ENCODE measurements around the gene GNG4. TPM values are rescaled to one million over a fixed set of nuclear protein-coding genes. Genes with fewer than 3 reads are reported as not detected.

The GNG4 gene
- total RNA-seq, 1 experiment from 2014 or later = 34.4 TPM

- no peaks in the 10 kb centered on the region for H3K79me1 ChIP-seq (ENCODE audit: insufficient read depth, low read depth, low read length, poor library complexity, severe bottlenecking)
- no peaks in the 10 kb centered on the region for H4K20me1 ChIP-seq (ENCODE audit: control insufficient read depth, insufficient read depth, insufficient read length)
- H2BK5ac ChIP-seq (ENCODE audit: insufficient read length, low read length) = no peak overlapping the region
- H2AFZ ChIP-seq (ENCODE audit: low read length) = no peak overlapping the region
- no peak overlapping the region for H3T11ph ChIP-seq (ENCODE audit: low read length)
- no peak overlapping the region for H3K27ac ChIP-seq (ENCODE audit: insufficient read length, low read depth, low read length)
- H3K23me2 ChIP-seq (ENCODE audit: insufficient read length, low read depth, low read length, poor library complexity, severe bottlenecking) = no peaks in the 10 kb centered on the region
- no peak overlapping the region for H2AK5ac ChIP-seq (ENCODE audit: insufficient read length, low read length)
- no peak overlapping the region for H4K91ac ChIP-seq (ENCODE audit: insufficient read length, low read depth, low read length)
- TF ChIP-seq CTCF (conservative IDR thresholded peaks at IDR 0.05) = no peak
- no CpG with 5 or more reads among the region's 10 CpGs for WGBS (ENCODE audit: extremely low coverage, insufficient read length, low lambda C conversion rate)
- no peak overlapping the region for H3K4ac ChIP-seq (ENCODE audit: low read depth, low read length)
- no peak overlapping the region for H2BK120ac ChIP-seq (ENCODE audit: low read depth, low read length, poor library complexity, severe bottlenecking)
- no peak for DNase-seq
- H3K27me3 ChIP-seq (ENCODE audit: insufficient read depth, low read length) = no peaks in the 10 kb centered on the region
- H3K23ac ChIP-seq (ENCODE audit: insufficient read length, low read depth, low read length) = no peak overlapping the region
- Mint-ChIP-seq H3K36me3 (ENCODE audit: insufficient read depth in 1 of 3, low read depth in 3 of 3) (peaks cover 40 to 48% (median 47%) of the 10 kb centered on the region in 3 experiments), H3K4me3 (no peak overlapping the region), H3K27me3 (ENCODE audit: low read depth) (no peaks in the 10 kb centered on the region; the same call in 1 of the 2 replicates), H3K9me3 (peaks cover 4 to 6% of the 10 kb centered on the region in 2 experiments; a peak in 4 of 5 replicates), H3K27ac (peak overlapping the region in 1 of 3 experiments; percentile 18; a peak in 1 of 7 replicates), H3K4me1 (peaks cover 3 to 5% of the 10 kb centered on the region in 2 experiments)
- no peaks in the 10 kb centered on the region for H3K79me2 ChIP-seq (ENCODE audit: insufficient read depth, low read length)
- no peak overlapping the region for H4K8ac ChIP-seq (replicated peaks; ENCODE audit: insufficient read length, low read depth, low read length)
- no peak overlapping the region for H3K9ac ChIP-seq (ENCODE audit: extremely low read depth, insufficient read length, low read length)
- no peak overlapping the region for H2BK20ac ChIP-seq (ENCODE audit: low read depth, low read length, poor library complexity, severe bottlenecking)
- no peak overlapping the region for H2BK15ac ChIP-seq (ENCODE audit: low read depth, low read length)
- H3K4me1 ChIP-seq (ENCODE audit: insufficient read depth, low read length) = no peaks in the 10 kb centered on the region
- H4K5ac ChIP-seq (ENCODE audit: insufficient read length, low read depth, low read length) = no peak overlapping the region
- H3K9me3 ChIP-seq (ENCODE audit: control insufficient read depth, low read depth, low read length) = no peaks in the 10 kb centered on the region
- H3K14ac ChIP-seq (ENCODE audit: insufficient read depth, low read length) = no peak overlapping the region
- no peak overlapping the region for H3K56ac ChIP-seq (ENCODE audit: insufficient read length, low read depth, low read length)
- no peak overlapping the region for H3K4me2 ChIP-seq (ENCODE audit: insufficient read depth, insufficient read length, low read length)
- no peak overlapping the region for H2BK12ac ChIP-seq (ENCODE audit: insufficient read length, low read depth, low read length)
- no peak overlapping the region for H3K18ac ChIP-seq (ENCODE audit: insufficient read length, low read depth, low read length)
These were observed 67.5 kb downstream of the GNG4 start for GRCh38 chr1:235582130-235582529.
